C4-2B (cell line): ENCODE data around the gene THRB.

Experiments used
- CTCF ChIP-seq: fragments of 450-650 bp; conservative IDR thresholded peaks from 2 replicates; pipeline ENCODE4 v1.5.1; 2017; ENCODE audit warnings: mild to moderate bottlenecking
- ZFX ChIP-seq: fragments of 450-650 bp; IDR thresholded peaks from 2 replicates; pipeline ENCODE4 v1.6.1; 2017

DNA sequence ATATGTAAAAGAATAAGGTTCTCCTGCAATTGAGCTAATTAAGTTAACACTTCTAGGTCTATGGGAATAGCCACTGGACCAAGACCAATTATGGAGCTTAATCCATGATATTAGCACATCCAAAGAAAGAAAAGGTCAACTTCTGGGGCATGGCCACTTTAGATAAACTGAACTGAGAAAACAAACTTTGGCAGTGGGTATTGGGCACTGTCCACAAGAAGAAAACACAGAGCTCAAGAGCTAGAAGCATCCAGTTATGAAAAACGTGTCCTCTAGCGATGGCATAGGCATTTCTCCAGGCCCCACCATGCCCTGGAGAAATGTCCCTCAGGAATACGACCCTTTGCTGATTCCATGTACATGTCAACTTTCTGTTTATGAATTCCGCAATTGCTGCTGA lies 87.8 kb downstream of the THRB start:
- TF ChIP-seq CTCF = no peak
- no peak for TF ChIP-seq ZFX
